ENCODE measurements around the gene LTF. TPM values are rescaled to one million over a fixed set of nuclear protein-coding genes. Genes with fewer than 3 reads are reported as not detected.
"Not testable (repeated sequence)": the region's sequence is repeated elsewhere in the genome, so short reads cannot be mapped to it uniquely, and the experiment has no call there.

LTF gene
- total and polyA plus RNA-seq, 2 of the 13 experiments (the other 11 are each of a cell fraction or from before 2014, with no cell fraction given), result not detected

DNA sequence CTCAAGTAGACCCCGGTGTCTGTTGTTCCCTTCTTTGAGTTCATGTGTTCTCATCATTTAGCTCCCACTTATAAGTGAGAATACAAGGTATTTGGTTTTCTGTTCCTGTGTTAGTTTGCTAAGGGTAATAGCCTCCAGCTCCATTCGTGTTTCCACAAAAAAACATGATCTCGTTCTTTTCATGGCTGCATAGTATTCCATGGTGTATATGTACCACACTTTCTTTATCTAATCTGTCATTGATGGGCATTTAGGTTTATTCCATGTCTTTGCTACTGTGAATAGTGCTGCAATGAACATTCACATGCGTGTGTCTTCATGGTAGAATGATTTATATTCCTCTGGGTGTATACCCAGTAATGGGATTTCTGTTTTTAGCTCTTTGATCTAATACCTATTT lies 61.8 kb downstream of the LTF start:
- in situ Hi-C loops (cut with HindIII; ENCODE audit: extremely low pct_ligation_motif_present, low pct_unique_long_range_greater_than_20kb); H3K36me3 ChIP-seq (replicated peaks in 1 of 2; ENCODE audit: control insufficient read depth in 1 of 2, insufficient read depth in 2 of 2, low read length in 2 of 2); intact Hi-C loops (cut with micrococcal nuclease; ENCODE audit: unreplicated experiment); POLR2A ChIA-PET; CTCF ChIA-PET (ENCODE audit: low intra/inter-chr PET ratio, low total read pairs); BruUV-seq (replicated peaks); ATAC-seq; H3K27ac ChIP-seq (ENCODE audit: extremely low read length, insufficient read depth, low read length); H3K79me2 ChIP-seq (ENCODE audit: insufficient read depth, low read length); H3K4me2 ChIP-seq (ENCODE audit: low read depth, low read length); H4K20me1 ChIP-seq (ENCODE audit: insufficient read depth, low read length); DNase-seq (ENCODE audit: low spot score); H2AFZ ChIP-seq (ENCODE audit: low read length); H3K9ac ChIP-seq (ENCODE audit: insufficient read depth, low read depth, low read length); H3K4me1 ChIP-seq (ENCODE audit: insufficient read depth, low read length); H3K27me3 ChIP-seq (ENCODE audit: control insufficient read depth in 1 of 2, insufficient read depth in 2 of 2, low read length in 2 of 2); FAIRE-seq; H3K9me3 ChIP-seq (ENCODE audit: low read length); H3K4me3 ChIP-seq (replicated peaks in 1 of 3; ENCODE audit: insufficient read depth in 1 of 3, low read depth in 2 of 3, low read length in 3 of 3): not testable (repeated sequence)
- WGBS (ENCODE audit: low lambda C conversion rate), result 3% methylated on average over 4 of the region's 4 CpGs

GRCh38 chr3:46401579-46401978 lies 63.1 kb downstream of the LTF start:
- ChIA-PET POLR2A (no interaction called here), CTCF (ENCODE audit: low intra/inter-chr PET ratio, low total read pairs) (no interaction called here)
- Histone ChIP-seq H2AFZ (ENCODE audit: low read length) (no peak overlapping the region), H3K4me2 (ENCODE audit: low read depth, low read length) (no peak overlapping the region), H3K4me1 (ENCODE audit: insufficient read depth, low read length) (no peaks in the 10 kb centered on the region), H3K9ac (ENCODE audit: insufficient read depth, low read depth, low read length) (no peak overlapping the region), H3K79me2 (ENCODE audit: insufficient read depth, low read length) (no peaks in the 10 kb centered on the region), H3K27ac (ENCODE audit: extremely low read length, insufficient read depth, low read length) (no peak overlapping the region), H3K9me3 (ENCODE audit: low read length) (no peaks in the 10 kb centered on the region), H3K4me3 (replicated peaks in 1 of 3; ENCODE audit: insufficient read depth in 1 of 3, low read depth in 2 of 3, low read length in 3 of 3) (no peak overlapping the region), H4K20me1 (ENCODE audit: insufficient read depth, low read length) (no peaks in the 10 kb centered on the region), H3K27me3 (ENCODE audit: control insufficient read depth in 1 of 2, insufficient read depth in 2 of 2, low read length in 2 of 2) (peaks cover 0 to 13% of the 10 kb centered on the region in 2 experiments; a peak in 1 of 5 replicates), H3K36me3 (replicated peaks in 1 of 2; ENCODE audit: control insufficient read depth in 1 of 2, insufficient read depth in 2 of 2, low read length in 2 of 2) (no peaks in the 10 kb centered on the region)
- TF ChIP-seq ZNF792 (CRISPR knock-in tag; IDR thresholded peaks at IDR 0.05) (no peak), ZNF3 (CRISPR knock-in tag; IDR thresholded peaks at IDR 0.05) (no peak), ZSCAN31 (CRISPR knock-in tag; IDR thresholded peaks at IDR 0.05; ENCODE audit: low read depth) (no peak)
- in situ Hi-C loops (cut with HindIII; ENCODE audit: extremely low pct_ligation_motif_present, low pct_unique_long_range_greater_than_20kb), result no loop called here
- 69% methylated on average over 2 of the region's 2 CpGs for WGBS (ENCODE audit: low lambda C conversion rate)
- BruUV-seq (replicated peaks), result no TSS peak
- intact Hi-C loops (cut with micrococcal nuclease; ENCODE audit: unreplicated experiment), result no loop called here
- FAIRE-seq, result no peak
- no peak for DNase-seq (ENCODE audit: low spot score)
- no peak for ATAC-seq

GRCh38 chr3:46400846-46401245 lies 63.9 kb downstream of the LTF start:
- H2AFZ ChIP-seq (ENCODE audit: low read length), result no peak overlapping the region
- no TSS peak for BruUV-seq (replicated peaks)
- H3K9ac ChIP-seq (ENCODE audit: insufficient read depth, low read depth, low read length), result no peak overlapping the region
- H3K4me3 ChIP-seq (replicated peaks in 1 of 3; ENCODE audit: insufficient read depth in 1 of 3, low read depth in 2 of 3, low read length in 3 of 3), result no peak overlapping the region
- DNase-seq (ENCODE audit: low spot score) (no peak), ATAC-seq (no peak), FAIRE-seq (no peak)
- WGBS (ENCODE audit: low lambda C conversion rate), result 8% methylated on average over 5 of the region's 5 CpGs
- no peaks in the 10 kb centered on the region for H3K4me1 ChIP-seq (ENCODE audit: insufficient read depth, low read length)
- H3K79me2 ChIP-seq (ENCODE audit: insufficient read depth, low read length), result no peaks in the 10 kb centered on the region
- no peaks in the 10 kb centered on the region for H4K20me1 ChIP-seq (ENCODE audit: insufficient read depth, low read length)
- no peak overlapping the region for H3K4me2 ChIP-seq (ENCODE audit: low read depth, low read length)
- no peak overlapping the region for H3K27ac ChIP-seq (ENCODE audit: extremely low read length, insufficient read depth, low read length)
- H3K9me3 ChIP-seq (ENCODE audit: low read length), result no peaks in the 10 kb centered on the region
- peaks cover 0 to 13% of the 10 kb centered on the region in 2 experiments; a peak in 1 of 5 replicates for H3K27me3 ChIP-seq (ENCODE audit: control insufficient read depth in 1 of 2, insufficient read depth in 2 of 2, low read length in 2 of 2)
- ChIA-PET POLR2A (no interaction called here), CTCF (ENCODE audit: low intra/inter-chr PET ratio, low total read pairs) (no interaction called here)
- no peaks in the 10 kb centered on the region for H3K36me3 ChIP-seq (replicated peaks in 1 of 2; ENCODE audit: control insufficient read depth in 1 of 2, insufficient read depth in 2 of 2, low read length in 2 of 2)
- intact Hi-C loops (cut with micrococcal nuclease; ENCODE audit: unreplicated experiment) (no loop called here), in situ Hi-C loops (cut with HindIII; ENCODE audit: extremely low pct_ligation_motif_present, low pct_unique_long_range_greater_than_20kb) (no loop called here)
- TF ChIP-seq TFDP2 (CRISPR knock-in tag; IDR thresholded peaks at IDR 0.05), result no peak
- TF ChIP-seq ZFY (CRISPR knock-in tag; IDR thresholded peaks at IDR 0.05), result no peak
- no peak for TF ChIP-seq ZNF660 (CRISPR knock-in tag; IDR thresholded peaks at IDR 0.05; ENCODE audit: borderline replicate concordance, low read depth)
- TF ChIP-seq RORA (CRISPR knock-in tag; IDR thresholded peaks at IDR 0.05), result no peak
- TF ChIP-seq ZNF7 (CRISPR knock-in tag; IDR thresholded peaks at IDR 0.05), result no peak

Measured in HepG2 (cell line).